Large intestine (tissue), 3 donors: Measurements from ENCODE around the gene TMEM106A. TPM values are rescaled to one million over a fixed set of nuclear protein-coding genes. Genes with fewer than 3 reads are reported as not detected.
A peak's percentile ranks its signal among the peaks of the same experiment; 100 is the strongest.
"Not testable (repeated sequence)": the region's sequence is repeated elsewhere in the genome, so short reads cannot be mapped to it uniquely, and the experiment has no call there.

ENCODE experiments used
- DNase-seq, 2 donors: peaks; one replicate each; pipeline versions ENCODE4 v3.0.0 to v3.0.0-alpha.2; 2013
- H3K27ac ChIP-seq: one replicate; pipeline ENCODE4 v1.5.1; 2013; ENCODE audit warnings: low read length
- H3K27me3 ChIP-seq: 2 replicates; pipeline ENCODE4 v1.6.1; 2013; ENCODE audit warnings: low read length; ENCODE audit not compliant: control insufficient read depth, insufficient read depth
- H3K36me3 ChIP-seq: 2 replicates; pipeline ENCODE4 v1.6.1; 2013; ENCODE audit warnings: low read length; ENCODE audit not compliant: control insufficient read depth, insufficient read depth
- H3K4me1 ChIP-seq: one replicate; pipeline ENCODE4 v1.6.1; 2013; ENCODE audit warnings: low read length; ENCODE audit not compliant: control insufficient read depth, insufficient read depth
- H3K4me3 ChIP-seq: one replicate; pipeline ENCODE4 v1.5.1; 2013; ENCODE audit warnings: low read length
- H3K9me3 ChIP-seq: one replicate; pipeline ENCODE4 v1.6.1; 2013; ENCODE audit warnings: mild to moderate bottlenecking, low read depth, low read length, moderate library complexity; ENCODE audit not compliant: control insufficient read depth
- WGBS: methylation state at CpG from one replicate; pipeline ENCODE4 v1.1.5; 2013; ENCODE audit warnings: low lambda C conversion rate; ENCODE audit not compliant: insufficient coverage; 5-methylcytosine and 5-hydroxymethylcytosine counted together
- polyA plus RNA-seq: library from polyadenylated mRNA; unstranded; fragments of 120-200 nt; gene quantifications from one replicate; pipeline ENCODE4 v1.2.1, GENCODE V29; 2013

The TMEM106A gene
- polyA plus RNA-seq, 1 donor, result 49.0 TPM

- H3K27me3 ChIP-seq, H3K27ac ChIP-seq, H3K4me1 ChIP-seq, H3K4me3 ChIP-seq, DNase-seq, H3K9me3 ChIP-seq: not testable (repeated sequence)
- H3K36me3 ChIP-seq, result peaks cover 22% of the 10 kb centered on the region
- no CpG with 5 or more reads among the region's 7 CpGs for WGBS
These were observed 16.5 kb downstream of the TMEM106A start, which contains the start of gene CCDC200 for GRCh38 chr17:43228020-43228782. Gene CCDC200 (minus strand): TSS chr17:43228623. CDS start chr17:43228554, 69 bp downstream.

DNA sequence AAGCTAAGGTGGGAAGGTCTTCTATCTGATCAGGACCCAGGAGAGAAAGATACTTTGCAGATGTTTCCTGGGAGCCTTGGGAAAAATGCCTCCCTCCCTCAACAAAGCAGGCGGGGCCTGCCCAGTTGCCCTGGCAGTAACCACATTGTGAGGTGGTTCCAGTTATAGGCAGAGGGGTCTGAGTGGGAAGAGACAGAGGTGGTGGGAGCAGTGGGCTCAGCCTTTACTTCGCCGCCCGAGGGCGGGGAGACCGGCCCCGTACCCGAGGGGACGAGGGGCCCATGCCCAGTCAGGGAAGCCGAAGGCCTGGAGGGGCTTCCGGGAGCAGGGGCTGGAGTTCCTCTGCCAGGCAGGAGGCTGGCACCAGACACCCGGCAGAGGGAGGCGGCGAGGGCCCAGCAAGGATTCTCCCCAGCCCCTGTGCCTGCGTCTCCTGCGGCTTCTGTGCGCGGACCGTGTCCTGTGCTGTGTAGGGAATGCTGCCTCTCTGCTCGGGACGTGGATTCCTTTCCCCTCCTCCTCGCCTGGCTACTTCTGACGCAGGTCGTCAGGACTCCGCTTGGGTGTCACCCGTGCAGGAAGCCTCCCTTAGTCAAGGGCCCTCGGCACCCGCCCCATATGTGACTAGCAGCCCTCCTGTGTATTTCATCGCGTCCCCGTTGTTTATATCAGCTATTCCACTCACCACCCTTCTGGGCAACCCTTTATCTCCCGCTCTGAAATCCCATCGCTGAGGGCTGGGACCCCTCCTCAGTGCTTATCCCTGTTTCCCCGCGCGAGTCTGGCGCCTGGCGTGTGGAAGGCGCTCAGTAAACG, 19.7 kb downstream of the TMEM106A start:
- not testable (repeated sequence) for H3K27me3 ChIP-seq, H3K4me3 ChIP-seq, H3K9me3 ChIP-seq, H3K36me3 ChIP-seq, DNase-seq, H3K27ac ChIP-seq, H3K4me1 ChIP-seq
- no CpG with 5 or more reads among the region's 40 CpGs for WGBS

DNA sequence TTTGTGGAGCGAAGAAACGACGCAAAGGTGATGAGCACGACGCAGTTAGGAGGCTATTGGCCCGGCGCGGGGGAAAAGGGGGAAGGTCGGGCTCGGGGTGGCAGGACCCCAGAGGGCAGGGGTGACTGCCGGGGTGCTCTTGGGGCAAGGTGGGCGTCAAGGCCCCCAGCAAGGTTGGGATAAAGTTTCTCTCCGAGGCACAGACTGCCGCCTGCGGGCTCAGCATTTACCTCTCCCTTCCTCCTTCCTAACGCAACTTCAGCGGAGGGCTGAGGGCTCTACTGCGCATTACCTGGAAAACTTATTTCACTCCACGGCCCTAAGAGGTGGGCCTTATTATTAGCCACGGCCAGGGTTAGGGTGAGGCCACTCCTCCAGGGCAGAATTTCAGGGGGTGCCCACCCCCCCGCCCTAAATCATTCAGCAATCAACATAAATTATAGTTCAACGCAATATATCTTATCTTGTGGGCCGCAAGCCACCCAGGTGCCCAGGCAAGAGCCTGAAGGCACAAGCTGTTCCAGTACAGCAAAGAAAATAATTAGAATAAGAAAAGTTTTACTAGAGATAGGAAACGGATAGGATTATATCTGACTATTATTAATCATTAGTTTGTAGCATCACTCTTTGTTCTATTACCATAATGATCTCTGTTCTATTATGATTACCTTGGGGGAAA, 20.5 kb downstream of the TMEM106A start:
- not testable (repeated sequence) for H3K9me3 ChIP-seq, H3K27me3 ChIP-seq, H3K27ac ChIP-seq, H3K36me3 ChIP-seq, H3K4me1 ChIP-seq, H3K4me3 ChIP-seq
- peak in 1 of 2 donors; percentile 37 for DNase-seq
- WGBS, result 81% methylated on average over 8 of the region's 24 CpGs

- H3K4me3 ChIP-seq, result not testable (repeated sequence)
These were observed 21.6 kb downstream of the TMEM106A start for GRCh38 chr17:43233263-43233662.

DNA sequence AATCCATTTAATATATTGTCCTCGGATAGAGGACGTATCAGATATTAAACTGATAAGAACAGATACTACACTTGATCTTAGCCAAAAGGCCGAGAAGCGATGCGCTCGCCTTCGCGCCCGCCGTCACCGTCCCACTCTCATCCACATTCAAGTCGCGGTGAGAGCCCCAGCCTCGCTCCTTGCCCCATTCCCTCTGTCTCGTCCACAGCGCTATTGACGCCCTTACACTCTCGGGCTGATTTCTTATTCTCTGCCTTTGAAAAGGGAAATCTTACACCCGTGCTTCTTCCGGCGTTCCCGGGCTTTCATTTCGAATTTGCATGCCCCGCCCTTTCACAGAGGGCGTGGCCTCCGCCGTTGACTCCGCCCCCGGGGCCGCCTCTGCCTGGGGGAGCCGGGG, 22.2 kb downstream of the TMEM106A start, which contains the start of gene RNU2-1:
TSS of gene RNU2-1 (minus strand) at position 101 of the 400 bp plus-strand sequence.
- WGBS, result no CpG with 5 or more reads among the region's 31 CpGs
- H3K27me3 ChIP-seq, DNase-seq, H3K36me3 ChIP-seq, H3K9me3 ChIP-seq, H3K4me1 ChIP-seq, H3K4me3 ChIP-seq, H3K27ac ChIP-seq: not testable (repeated sequence)

More at GRCh38 chr17:43233263-43233662, 21.6 kb downstream of the TMEM106A start:
- DNase-seq, H3K36me3 ChIP-seq, H3K9me3 ChIP-seq, H3K27me3 ChIP-seq, H3K27ac ChIP-seq, H3K4me1 ChIP-seq: not testable (repeated sequence)
- no CpG with 5 or more reads among the region's 15 CpGs for WGBS

DNA sequence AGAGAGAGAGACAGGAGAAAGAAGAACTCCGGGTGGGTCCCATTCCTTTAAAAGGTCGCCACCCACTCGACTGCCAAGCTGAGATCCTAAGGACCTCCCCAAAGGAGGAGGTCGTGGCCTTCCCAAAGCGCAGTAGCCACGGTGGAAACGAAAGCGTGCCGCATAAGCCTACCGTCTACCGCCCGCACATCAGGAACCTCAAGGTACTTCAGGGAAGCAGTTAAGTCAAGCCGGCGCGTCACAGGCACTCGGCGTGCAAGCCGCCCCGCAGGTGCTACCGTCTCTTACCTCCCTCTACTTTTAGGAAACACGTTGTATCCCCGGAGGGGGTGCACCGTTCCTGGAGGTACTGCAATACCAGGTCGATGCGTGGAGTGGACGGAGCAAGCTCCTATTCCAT, 27.9 kb downstream of the TMEM106A start:
- WGBS, result no CpG with 5 or more reads among the region's 26 CpGs
- H3K27ac ChIP-seq, H3K27me3 ChIP-seq, H3K9me3 ChIP-seq, H3K36me3 ChIP-seq, H3K4me1 ChIP-seq, DNase-seq, H3K4me3 ChIP-seq: not testable (repeated sequence)

- not testable (repeated sequence) for H3K36me3 ChIP-seq
- WGBS, result no CpG with 5 or more reads among the region's 34 CpGs
These were observed 29.1 kb downstream of the TMEM106A start for GRCh38 chr17:43240596-43241352.

DNA sequence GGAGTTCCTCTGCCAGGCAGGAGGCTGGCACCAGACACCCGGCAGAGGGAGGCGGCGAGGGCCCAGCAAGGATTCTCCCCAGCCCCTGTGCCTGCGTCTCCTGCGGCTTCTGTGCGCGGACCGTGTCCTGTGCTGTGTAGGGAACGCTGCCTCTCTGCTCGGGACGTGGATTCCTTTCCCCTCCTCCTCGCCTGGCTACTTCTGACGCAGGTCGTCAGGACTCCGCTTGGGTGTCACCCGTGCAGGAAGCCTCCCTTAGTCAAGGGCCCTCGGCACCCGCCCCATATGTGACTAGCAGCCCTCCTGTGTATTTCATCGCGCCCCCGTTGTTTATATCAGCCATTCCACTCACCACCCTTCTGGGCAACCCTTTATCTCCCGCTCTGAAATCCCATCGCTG, 34.8 kb downstream of the TMEM106A start:
- not testable (repeated sequence) for H3K9me3 ChIP-seq, H3K4me1 ChIP-seq, H3K4me3 ChIP-seq, H3K27me3 ChIP-seq, H3K27ac ChIP-seq, DNase-seq, H3K36me3 ChIP-seq
- WGBS, result no CpG with 5 or more reads among the region's 23 CpGs

More at GRCh38 chr17:43240596-43241352, 29.1 kb downstream of the TMEM106A start:
- H3K27ac ChIP-seq, DNase-seq, H3K4me1 ChIP-seq, H3K4me3 ChIP-seq, H3K9me3 ChIP-seq, H3K27me3 ChIP-seq: not testable (repeated sequence)
